Mucosa of gallbladder (tissue), 1 donor: Measurements from ENCODE around the gene PPARG. TPM values are rescaled to one million over a fixed set of nuclear protein-coding genes. Genes with fewer than 3 reads are reported as not detected.

Experiments used
- DNase-seq: peaks from one replicate; pipeline ENCODE4 v3.0.0-alpha.2; 2020; ENCODE audit warnings: low spot score
- total RNA-seq: library from RNA; stranded (reverse); gene quantifications from one replicate; pipeline ENCODE4 v1.2.1, GENCODE V29; 2021
- donor health status: DM: no; HTN: no; CAD: no.

Gene PPARG
- total RNA-seq, 1 donor from 2014 or later: 13.0 TPM

GRCh38 chr3:12409684-12410596, 121.1 kb downstream of the PPARG start:
- DNase-seq: peak; percentile 51

- no peak for DNase-seq
Measured at GRCh38 chr3:12413721-12414255, 124.9 kb downstream of the PPARG start.

- DNase-seq: no peak
Measured at GRCh38 chr3:12415014-12415680, 126.3 kb downstream of the PPARG start.

GRCh38 chr3:12416731-12417130, 127.9 kb downstream of the PPARG start:
- no peak for DNase-seq

- no peak for DNase-seq
Measured at GRCh38 chr3:12420393-12420792, 131.5 kb downstream of the PPARG start.

- no peak for DNase-seq
Measured at GRCh38 chr3:12421132-12421531, 132.3 kb downstream of the PPARG start.

- DNase-seq: no peak
Measured at GRCh38 chr3:12423131-12423530, 134.3 kb downstream of the PPARG start.

- peak; percentile 27 for DNase-seq
Measured at GRCh38 chr3:12423918-12424630, 135.2 kb downstream of the PPARG start.

- no peak for DNase-seq
Measured at GRCh38 chr3:12424635-12425319, 135.9 kb downstream of the PPARG start.

GRCh38 chr3:12425850-12426579, 137.1 kb downstream of the PPARG start:
- no peak for DNase-seq

GRCh38 chr3:12427551-12427950, 138.7 kb downstream of the PPARG start:
- DNase-seq: no peak

GRCh38 chr3:12428126-12428525, 139.3 kb downstream of the PPARG start:
- DNase-seq: no peak

- DNase-seq: no peak
Measured at GRCh38 chr3:12430086-12430485, 141.2 kb downstream of the PPARG start.

GRCh38 chr3:12433823-12434222, 145.0 kb downstream of the PPARG start:
- DNase-seq: no peak

GRCh38 chr3:12436514-12437220, 147.8 kb downstream of the PPARG start:
- DNase-seq: no peak

- no peak for DNase-seq
Measured at GRCh38 chr3:12437221-12437605, 148.3 kb downstream of the PPARG start.

- no peak for DNase-seq
Measured at GRCh38 chr3:12437861-12438260, 149.0 kb downstream of the PPARG start.

- DNase-seq: no peak
Measured at GRCh38 chr3:12438318-12438717, 149.4 kb downstream of the PPARG start.

- no peak for DNase-seq
Measured at GRCh38 chr3:12439161-12439940, 150.5 kb downstream of the PPARG start.
